Mesenchymal stem cell (in vitro differentiated cells and primary cell): ENCODE measurements around the gene PNMT.
A peak's percentile ranks its signal among the peaks of the same experiment; 100 is the strongest.

Experiments
- DNase-seq: peaks from one replicate; pipeline ENCODE4 v3.0.0-alpha.2; 2013
- H2AFZ ChIP-seq: one replicate; pipeline ENCODE4 v1.6.1; 2013; ENCODE audit warnings: low read depth, mild to moderate bottlenecking, control low read depth, inconsistent platforms, low read length, moderate library complexity
- H2AK5ac ChIP-seq: 2 replicates; pipeline ENCODE4 v1.6.1; 2013; ENCODE audit warnings: low read length, moderate library complexity, mild to moderate bottlenecking, inconsistent platforms; ENCODE audit not compliant: severe bottlenecking
- H2BK120ac ChIP-seq: one replicate; pipeline ENCODE4 v1.6.1; 2013; ENCODE audit warnings: low read depth, mild to moderate bottlenecking, inconsistent platforms, low read length, moderate library complexity
- H2BK12ac ChIP-seq, 2 experiments: one replicate each; pipeline ENCODE4 v1.6.1; 2013; ENCODE audit warnings: inconsistent platforms in 2 of 2, low read length in 2 of 2, mild to moderate bottlenecking in 2 of 2, moderate library complexity in 2 of 2, control low read depth in 1 of 2
- H2BK15ac ChIP-seq: one replicate; pipeline ENCODE4 v1.6.1; 2013; ENCODE audit warnings: mild to moderate bottlenecking, low read depth, inconsistent platforms; ENCODE audit not compliant: poor library complexity, severe bottlenecking
- H2BK5ac ChIP-seq: 2 replicates; pipeline ENCODE4 v1.6.1; 2013; ENCODE audit warnings: low read depth, mild to moderate bottlenecking, low read length, control low read depth, inconsistent platforms; ENCODE audit not compliant: poor library complexity, severe bottlenecking
- H3K14ac ChIP-seq, 2 experiments: one replicate each; pipeline ENCODE4 v1.6.1; 2013; ENCODE audit warnings: inconsistent platforms in 2 of 2, low read length in 2 of 2, control low read depth in 1 of 2, mild to moderate bottlenecking in 1 of 2, moderate library complexity in 1 of 2
- H3K18ac ChIP-seq, 2 experiments: one replicate each; pipeline ENCODE4 v1.6.1; 2013; ENCODE audit warnings: inconsistent platforms in 2 of 2, low read length in 2 of 2, control low read depth in 1 of 2, low read depth in 1 of 2, mild to moderate bottlenecking in 1 of 2
- H3K23ac ChIP-seq, 2 experiments: one replicate each; pipeline ENCODE4 v1.6.1; 2013; ENCODE audit warnings: inconsistent platforms in 2 of 2, low read length in 2 of 2, mild to moderate bottlenecking in 2 of 2, moderate library complexity in 2 of 2, control low read depth in 1 of 2
- H3K27ac ChIP-seq: 2 replicates; pipeline ENCODE4 v1.5.1; 2013; ENCODE audit warnings: mild to moderate bottlenecking, moderate library complexity, low read length, control low read depth, inconsistent platforms; ENCODE audit not compliant: poor library complexity, severe bottlenecking
- H3K27me3 ChIP-seq, 2 experiments: 2 replicates each; pipeline versions ENCODE4 v1.6.1 to v1.7.0; 2013; ENCODE audit warnings: low read length in 2 of 2, mild to moderate bottlenecking in 2 of 2, moderate library complexity in 2 of 2, control low read depth in 1 of 2, inconsistent platforms in 1 of 2; ENCODE audit not compliant: control insufficient read depth in 1 of 2, insufficient read depth in 1 of 2
- H3K36me3 ChIP-seq, 2 experiments: 2 replicates each; pipeline versions ENCODE4 v1.6.1 to v1.7.0; 2013; ENCODE audit warnings: low read length in 2 of 2, control low read depth in 1 of 2, inconsistent platforms in 1 of 2, low read depth in 1 of 2, mild to moderate bottlenecking in 1 of 2; ENCODE audit not compliant: insufficient read depth in 2 of 2, control insufficient read depth in 1 of 2
- H3K4ac ChIP-seq, 2 experiments: one replicate each; pipeline ENCODE4 v1.6.1; 2013; ENCODE audit warnings: inconsistent platforms in 2 of 2, low read length in 2 of 2, mild to moderate bottlenecking in 2 of 2, moderate library complexity in 2 of 2, control low read depth in 1 of 2, low read depth in 1 of 2
- H3K4me1 ChIP-seq: 2 replicates; pipeline ENCODE4 v1.6.1; 2013; ENCODE audit warnings: low read depth, low read length, control low read depth; ENCODE audit not compliant: control insufficient read depth, insufficient read depth
- H3K4me2 ChIP-seq: 2 replicates; pipeline ENCODE4 v1.6.1; 2013; ENCODE audit warnings: low read length, mild to moderate bottlenecking, inconsistent platforms; ENCODE audit not compliant: poor library complexity, severe bottlenecking
- H3K4me3 ChIP-seq, 2 experiments: 2 replicates each; pipeline versions ENCODE4 v1.5.1 to v1.7.0; 2013; ENCODE audit warnings: low read length in 2 of 2, mild to moderate bottlenecking in 2 of 2, control low read depth in 1 of 2, low read depth in 1 of 2; ENCODE audit not compliant: insufficient read depth in 1 of 2
- H3K79me1 ChIP-seq: replicated peaks from 2 replicates; pipeline ENCODE4 v1.6.1; 2013; ENCODE audit warnings: mild to moderate bottlenecking, control low read depth, low read length, inconsistent platforms; ENCODE audit not compliant: poor library complexity, severe bottlenecking
- H3K9ac ChIP-seq: 2 replicates; pipeline ENCODE4 v1.7.0; 2013; ENCODE audit warnings: mild to moderate bottlenecking, low read length, moderate library complexity
- H3K9me3 ChIP-seq: 2 replicates; pipeline ENCODE4 v1.7.0; 2013; ENCODE audit warnings: mild to moderate bottlenecking, low read length; ENCODE audit not compliant: control insufficient read depth
- H4K8ac ChIP-seq: one replicate; pipeline ENCODE4 v1.6.1; 2013; ENCODE audit warnings: inconsistent platforms, mild to moderate bottlenecking, low read length, moderate library complexity
- H4K91ac ChIP-seq: one replicate; pipeline ENCODE4 v1.6.1; 2013; ENCODE audit warnings: mild to moderate bottlenecking, low read length, inconsistent platforms
- WGBS: methylation state at CpG from one replicate; pipeline ENCODE4 v1.1.7; 2013; ENCODE audit warnings: mixed read lengths; 5-methylcytosine and 5-hydroxymethylcytosine counted together

Gene PNMT

GRCh38 chr17:39625198-39625785, 43.0 kb upstream of the PNMT start:
- Histone ChIP-seq H2BK12ac (no peak overlapping the region), H4K91ac (no peak overlapping the region), H3K4ac (no peak overlapping the region), H3K4me3 (no peak overlapping the region), H3K14ac (no peak overlapping the region), H2BK15ac (no peak overlapping the region), H3K4me1 (peaks cover 28% of the 10 kb centered on the region), H3K23ac (no peak overlapping the region), H2BK5ac (no peak overlapping the region), H3K9ac (no peak overlapping the region), H3K18ac (no peak overlapping the region), H3K79me1 (no peaks in the 10 kb centered on the region), H3K27ac (no peak overlapping the region), H4K8ac (no peak overlapping the region), H3K9me3 (no peaks in the 10 kb centered on the region), H3K4me2 (no peak overlapping the region), H2BK120ac (no peak overlapping the region), H2AFZ (no peak overlapping the region), H3K27me3 (peaks cover 71 to 79% of the 10 kb centered on the region in 2 experiments), H3K36me3 (no peaks in the 10 kb centered on the region), H2AK5ac (no peak overlapping the region)
- DNase-seq = no peak
- 76% methylated on average over 4 of the region's 5 CpGs for WGBS

GRCh38 chr17:39626171-39627046, 41.8 kb upstream of the PNMT start, which contains the start of gene PPP1R1B:
Gene PPP1R1B, plus strand, starts transcription at chr17:39626952. Its CDS starts 441 bp downstream, at chr17:39627393.
- no peaks in the 10 kb centered on the region for H3K9me3 ChIP-seq
- WGBS = 28% methylated on average over 26 of the region's 29 CpGs

GRCh38 chr17:39627047-39627711, 41.1 kb upstream of the PNMT start:
- 1% methylated on average over 66 of the region's 72 CpGs for WGBS
- Histone ChIP-seq H2BK15ac (no peak overlapping the region), H4K91ac (no peak overlapping the region), H2BK5ac (no peak overlapping the region), H3K27me3 (peaks cover 76 to 81% of the 10 kb centered on the region in 2 experiments), H3K4me2 (peak overlapping the region; percentile 93), H2BK120ac (no peak overlapping the region), H2AFZ (no peak overlapping the region), H4K8ac (no peak overlapping the region), H3K18ac (no peak overlapping the region), H2AK5ac (no peak overlapping the region), H3K79me1 (no peaks in the 10 kb centered on the region), H3K4ac (no peak overlapping the region), H3K14ac (no peak overlapping the region), H3K9ac (peak overlapping the region; percentile 20), H3K9me3 (no peaks in the 10 kb centered on the region), H3K4me1 (peaks cover 24% of the 10 kb centered on the region), H3K23ac (peak overlapping the region in 1 of 2 experiments; percentile 51), H3K4me3 (peak overlapping the region; percentile 49 to 62), H3K36me3 (no peaks in the 10 kb centered on the region), H3K27ac (no peak overlapping the region), H2BK12ac (no peak overlapping the region)
- no peak for DNase-seq

More at GRCh38 chr17:39626171-39627046, 41.8 kb upstream of the PNMT start, which contains the start of gene PPP1R1B:
- Histone ChIP-seq H4K8ac (no peak within 1 kb of the TSS), H2BK15ac (no peak within 1 kb of the TSS), H3K4me1 (peaks cover 29% of the 10 kb centered on the region), H3K23ac (peak within 1 kb of the TSS in 1 of 2 experiments; percentile 51), H3K9ac (peak within 1 kb of the TSS; percentile 20), H3K4me2 (peak within 1 kb of the TSS; percentile 93), H4K91ac (no peak within 1 kb of the TSS), H3K27me3 (peaks cover 70 to 76% of the 10 kb centered on the region in 2 experiments), H3K4me3 (peak within 1 kb of the TSS; percentile 49 to 62), H2AK5ac (peak within 1 kb of the TSS; percentile 4), H2BK5ac (no peak within 1 kb of the TSS), H3K79me1 (no peaks in the 10 kb centered on the region), H2AFZ (no peak within 1 kb of the TSS), H3K36me3 (no peaks in the 10 kb centered on the region), H2BK12ac (no peak within 1 kb of the TSS), H3K18ac (no peak within 1 kb of the TSS), H2BK120ac (no peak within 1 kb of the TSS), H3K14ac (no peak within 1 kb of the TSS), H3K27ac (no peak within 1 kb of the TSS), H3K4ac (no peak within 1 kb of the TSS)
- DNase-seq = no peak
